Measurements from ENCODE around the gene TMEM123. TPM values are rescaled to one million over a fixed set of nuclear protein-coding genes. Genes with fewer than 3 reads are reported as not detected.

The TMEM123 gene
- total RNA-seq = 100 to 1,000 TPM; 299 to 310 TPM

- Mint-ChIP-seq H3K27me3 (no peaks in the 10 kb centered on the region), H3K27ac (peak within 1 kb of the TSS; percentile 97), H3K4me3 (peak within 1 kb of the TSS; percentile 95), H3K9me3 (no peaks in the 10 kb centered on the region), H3K36me3 (peaks cover 40% of the 10 kb centered on the region), H3K4me1 (peaks cover 64% of the 10 kb centered on the region)
- peak; percentile 94 for DNase-seq
Observed at GRCh38 chr11:102452461-102453301, at the start of gene TMEM123. TMEM123 (minus strand) TSS chr11:102452765; CDS start chr11:102452623, 142 bp downstream.

GRCh38 chr11:102500829-102501228, 48.3 kb upstream of the TMEM123 start:
- no peaks in the 10 kb centered on the region for H3K36me3 Mint-ChIP-seq
- H3K4me3 Mint-ChIP-seq = no peak overlapping the region
- peaks cover 2% of the 10 kb centered on the region for H3K27me3 Mint-ChIP-seq
- H3K9me3 Mint-ChIP-seq = no peaks in the 10 kb centered on the region
- no peak overlapping the region for H3K27ac Mint-ChIP-seq
- no peak for DNase-seq
- H3K4me1 Mint-ChIP-seq = peaks cover 4% of the 10 kb centered on the region

GRCh38 chr11:102499931-102500330, 47.4 kb upstream of the TMEM123 start:
- Mint-ChIP-seq H3K27me3 (peaks cover 3% of the 10 kb centered on the region), H3K36me3 (no peaks in the 10 kb centered on the region), H3K4me3 (no peak overlapping the region), H3K9me3 (no peaks in the 10 kb centered on the region), H3K4me1 (peaks cover 12% of the 10 kb centered on the region), H3K27ac (no peak overlapping the region)
- no peak for DNase-seq

- no peaks in the 10 kb centered on the region for H3K36me3 Mint-ChIP-seq
- H3K27ac Mint-ChIP-seq = no peak overlapping the region
Observed at GRCh38 chr11:102499151-102499550, 46.6 kb upstream of the TMEM123 start.

GRCh38 chr11:102497061-102497460, 44.5 kb upstream of the TMEM123 start:
- no peak overlapping the region for H3K4me3 Mint-ChIP-seq
- H3K36me3 Mint-ChIP-seq = no peaks in the 10 kb centered on the region
- DNase-seq = no peak
- H3K4me1 Mint-ChIP-seq = peaks cover 25% of the 10 kb centered on the region
- H3K27ac Mint-ChIP-seq = no peak overlapping the region
- no peaks in the 10 kb centered on the region for H3K9me3 Mint-ChIP-seq
- H3K27me3 Mint-ChIP-seq = peaks cover 3% of the 10 kb centered on the region

More at GRCh38 chr11:102499151-102499550, 46.6 kb upstream of the TMEM123 start:
- Mint-ChIP-seq H3K4me1 (peaks cover 16% of the 10 kb centered on the region), H3K27me3 (peaks cover 3% of the 10 kb centered on the region), H3K4me3 (no peak overlapping the region), H3K9me3 (no peaks in the 10 kb centered on the region)
- DNase-seq = no peak

- peaks cover 32% of the 10 kb centered on the region for H3K4me1 Mint-ChIP-seq
- no peaks in the 10 kb centered on the region for H3K36me3 Mint-ChIP-seq
- H3K27ac Mint-ChIP-seq = peak overlapping the region; percentile 32
- no peaks in the 10 kb centered on the region for H3K9me3 Mint-ChIP-seq
- H3K4me3 Mint-ChIP-seq = no peak overlapping the region
- H3K27me3 Mint-ChIP-seq = peaks cover 3% of the 10 kb centered on the region
- no peak for DNase-seq
Observed at GRCh38 chr11:102495161-102496042, 42.8 kb upstream of the TMEM123 start.

- peaks cover 3% of the 10 kb centered on the region for H3K27me3 Mint-ChIP-seq
- no peak overlapping the region for H3K4me3 Mint-ChIP-seq
- H3K4me1 Mint-ChIP-seq = peaks cover 39% of the 10 kb centered on the region
- H3K27ac Mint-ChIP-seq = no peak overlapping the region
- DNase-seq = no peak
- no peaks in the 10 kb centered on the region for H3K36me3 Mint-ChIP-seq
- H3K9me3 Mint-ChIP-seq = no peaks in the 10 kb centered on the region
Observed at GRCh38 chr11:102494216-102494615, 41.7 kb upstream of the TMEM123 start.

GRCh38 chr11:102493524-102493923, 41.0 kb upstream of the TMEM123 start:
- Mint-ChIP-seq H3K27ac (no peak overlapping the region), H3K4me1 (peaks cover 46% of the 10 kb centered on the region), H3K36me3 (no peaks in the 10 kb centered on the region), H3K9me3 (no peaks in the 10 kb centered on the region), H3K27me3 (peaks cover 3% of the 10 kb centered on the region), H3K4me3 (no peak overlapping the region)
- DNase-seq = no peak

GRCh38 chr11:102491969-102492368, 39.4 kb upstream of the TMEM123 start:
- H3K27me3 Mint-ChIP-seq = peaks cover 3% of the 10 kb centered on the region
- H3K9me3 Mint-ChIP-seq = no peaks in the 10 kb centered on the region
- H3K4me3 Mint-ChIP-seq = no peak overlapping the region
- peaks cover 2% of the 10 kb centered on the region for H3K36me3 Mint-ChIP-seq
- H3K4me1 Mint-ChIP-seq = peaks cover 58% of the 10 kb centered on the region
- DNase-seq = no peak
- H3K27ac Mint-ChIP-seq = no peak overlapping the region

GRCh38 chr11:102489186-102490145, 36.9 kb upstream of the TMEM123 start:
- H3K4me1 Mint-ChIP-seq = peaks cover 57% of the 10 kb centered on the region
- DNase-seq = no peak
- peak overlapping the region; percentile 10 for H3K4me3 Mint-ChIP-seq
- no peaks in the 10 kb centered on the region for H3K9me3 Mint-ChIP-seq
- peak overlapping the region; percentile 51 for H3K27ac Mint-ChIP-seq
- H3K27me3 Mint-ChIP-seq = no peaks in the 10 kb centered on the region
- peaks cover 2% of the 10 kb centered on the region for H3K36me3 Mint-ChIP-seq

GRCh38 chr11:102488208-102488607, 35.6 kb upstream of the TMEM123 start:
- Mint-ChIP-seq H3K4me1 (peaks cover 56% of the 10 kb centered on the region), H3K27ac (peak overlapping the region; percentile 65), H3K36me3 (peaks cover 2% of the 10 kb centered on the region), H3K27me3 (no peaks in the 10 kb centered on the region), H3K9me3 (no peaks in the 10 kb centered on the region), H3K4me3 (no peak overlapping the region)
- no peak for DNase-seq

- no peak for DNase-seq
- Mint-ChIP-seq H3K4me3 (no peak overlapping the region), H3K27ac (no peak overlapping the region), H3K9me3 (no peaks in the 10 kb centered on the region), H3K27me3 (no peaks in the 10 kb centered on the region), H3K36me3 (peaks cover 2% of the 10 kb centered on the region), H3K4me1 (peaks cover 49% of the 10 kb centered on the region)
Observed at GRCh38 chr11:102487214-102487613, 34.6 kb upstream of the TMEM123 start.

GRCh38 chr11:102486584-102486983, 34.0 kb upstream of the TMEM123 start:
- no peak overlapping the region for H3K27ac Mint-ChIP-seq
- H3K9me3 Mint-ChIP-seq = no peaks in the 10 kb centered on the region
- H3K4me3 Mint-ChIP-seq = no peak overlapping the region
- no peak for DNase-seq
- peaks cover 42% of the 10 kb centered on the region for H3K4me1 Mint-ChIP-seq
- peaks cover 2% of the 10 kb centered on the region for H3K36me3 Mint-ChIP-seq
- no peaks in the 10 kb centered on the region for H3K27me3 Mint-ChIP-seq

GRCh38 chr11:102485095-102485722, 32.6 kb upstream of the TMEM123 start:
- no peaks in the 10 kb centered on the region for H3K27me3 Mint-ChIP-seq
- H3K4me1 Mint-ChIP-seq = peaks cover 36% of the 10 kb centered on the region
- H3K4me3 Mint-ChIP-seq = no peak overlapping the region
- no peaks in the 10 kb centered on the region for H3K9me3 Mint-ChIP-seq
- DNase-seq = no peak
- peaks cover 2% of the 10 kb centered on the region for H3K36me3 Mint-ChIP-seq
- no peak overlapping the region for H3K27ac Mint-ChIP-seq

All from activated naive CD8-positive, alpha-beta T cell treated with anti-CD3 and anti-CD28 coated beads for 36 hours (primary cell).